ENCODE data around the gene GREB1L.
"Not testable (repeated sequence)": the region's sequence is repeated elsewhere in the genome, so short reads cannot be mapped to it uniquely, and the experiment has no call there.

The GREB1L gene

GRCh38 chr18:21242141-21242779, at the start of gene GREB1L:
Gene GREB1L (plus strand): TSS chr18:21242232. CDS start chr18:21383519, 141,287 bp downstream.
- no peak for DNase-seq (ENCODE audit: low read depth in 2 of 2)

- no peak for DNase-seq (ENCODE audit: low read depth in 2 of 2)
Measured at GRCh38 chr18:21192308-21192624, 49.8 kb upstream of the GREB1L start.

- DNase-seq (ENCODE audit: low read depth in 2 of 2) = peak; percentile 6 to 8
Measured at GRCh38 chr18:21194871-21195771, 46.9 kb upstream of the GREB1L start.

GRCh38 chr18:21196426-21196825, 45.6 kb upstream of the GREB1L start:
- DNase-seq (ENCODE audit: low read depth in 2 of 2) = no peak

GRCh38 chr18:21203126-21203525, 38.9 kb upstream of the GREB1L start:
- no peak for DNase-seq (ENCODE audit: low read depth in 2 of 2)

GRCh38 chr18:21203542-21204241, 38.3 kb upstream of the GREB1L start:
- no peak for DNase-seq (ENCODE audit: low read depth in 2 of 2)

DNA sequence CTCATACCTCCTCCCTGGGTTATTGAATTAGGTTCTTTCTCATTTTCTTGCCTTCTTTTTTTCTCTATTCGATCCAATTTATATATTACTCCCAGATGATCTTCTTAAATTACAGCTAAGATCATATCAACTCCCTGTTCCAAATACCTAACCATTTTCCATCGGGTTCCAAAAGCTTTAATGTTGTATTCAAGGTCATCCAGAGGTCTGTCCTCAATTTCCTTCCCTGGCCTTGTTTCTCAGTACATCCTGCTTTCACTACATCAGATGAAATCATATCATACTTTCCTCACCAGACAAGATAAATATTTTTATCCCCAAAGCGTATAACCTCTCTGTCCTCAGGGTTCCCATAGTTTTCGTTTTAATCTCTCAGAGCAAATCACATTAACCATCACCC, 36.3 kb upstream of the GREB1L start:
- DNase-seq (ENCODE audit: low read depth in 2 of 2) = no peak

- DNase-seq (ENCODE audit: low read depth in 2 of 2) = no peak
Measured at GRCh38 chr18:21210278-21210677, 31.8 kb upstream of the GREB1L start.

- DNase-seq (ENCODE audit: low read depth in 2 of 2) = no peak
Measured at GRCh38 chr18:21210784-21211183, 31.2 kb upstream of the GREB1L start.

DNA sequence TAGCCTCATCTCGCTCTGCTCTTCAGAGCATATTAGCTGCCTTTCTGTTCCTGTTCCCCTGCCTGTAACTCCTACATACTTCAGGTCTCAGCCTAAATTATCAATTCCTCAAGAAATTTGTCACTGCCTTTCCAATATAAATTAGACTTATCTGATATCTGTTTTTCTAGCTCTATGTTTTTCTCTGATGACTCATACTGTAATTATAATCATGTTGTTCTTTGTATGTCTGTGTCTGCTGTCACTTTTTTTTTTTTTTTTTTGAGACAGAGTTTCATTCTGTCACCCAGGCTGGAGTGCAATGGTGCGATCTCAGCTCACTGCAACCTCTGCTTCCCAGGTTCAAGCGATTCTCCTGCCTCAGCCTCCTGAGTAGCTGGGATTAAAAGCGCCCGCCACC, 27.6 kb upstream of the GREB1L start:
- DNase-seq (ENCODE audit: low read depth in 2 of 2) = not testable (repeated sequence)

DNA sequence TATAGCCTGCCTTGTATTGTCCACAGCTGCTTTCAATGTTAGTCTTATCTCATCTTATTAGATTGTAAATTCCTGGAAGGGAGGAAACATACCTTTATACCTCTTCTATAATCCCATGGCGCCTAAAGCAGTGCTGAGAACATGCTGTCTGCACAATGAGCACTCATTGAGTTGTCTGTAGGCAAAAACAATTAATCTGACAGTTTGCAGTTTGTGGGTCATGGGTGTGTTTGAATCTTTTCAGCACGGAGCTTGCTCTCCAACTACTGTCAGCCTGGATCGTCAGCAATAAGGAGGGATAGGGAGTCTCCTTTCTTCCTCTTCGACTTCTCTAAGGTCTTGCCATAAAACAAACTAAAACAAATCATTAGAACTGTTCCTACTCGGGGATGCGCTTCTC, 26.5 kb upstream of the GREB1L start:
- no peak for DNase-seq (ENCODE audit: low read depth in 2 of 2)

DNA sequence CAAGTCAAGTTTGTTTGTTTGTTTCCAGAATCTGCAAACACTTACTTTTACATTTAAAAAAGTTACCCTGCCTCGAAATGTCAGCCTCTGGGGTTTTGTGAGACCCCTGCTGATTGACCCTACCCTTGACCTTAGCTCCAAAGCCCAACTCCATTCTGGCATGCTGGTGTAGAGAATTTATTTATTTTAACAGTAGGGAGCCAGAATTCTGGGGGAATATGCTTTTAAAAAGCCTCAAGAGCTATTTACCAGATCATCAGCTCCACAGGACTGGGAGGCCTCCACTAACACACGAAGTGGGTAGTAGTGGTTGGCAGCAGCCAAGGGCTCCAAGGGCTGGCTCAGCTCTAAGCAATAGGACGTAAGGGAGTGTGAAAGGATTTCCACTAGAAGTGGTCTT, 23.2 kb upstream of the GREB1L start:
- DNase-seq (ENCODE audit: low read depth in 2 of 2) = no peak

DNA sequence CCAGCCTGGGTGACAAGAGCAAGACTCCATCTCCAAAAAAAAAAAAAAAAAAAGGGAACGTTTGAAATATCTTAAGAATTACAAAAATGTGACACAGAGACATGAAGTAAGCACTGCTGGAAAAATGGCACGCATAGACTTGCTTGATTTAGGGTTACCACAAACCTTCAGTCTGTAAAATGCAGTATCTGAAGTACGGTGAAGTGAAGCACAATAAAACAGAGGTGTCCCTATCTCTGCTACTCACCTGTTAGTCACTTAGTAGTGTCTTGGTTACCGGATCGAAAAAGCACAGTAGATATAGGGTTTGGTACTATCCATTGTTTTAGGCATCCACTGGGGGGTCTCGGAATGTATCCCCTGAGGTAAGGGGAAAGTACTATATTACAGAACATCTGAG, 11.6 kb upstream of the GREB1L start:
- DNase-seq (ENCODE audit: low read depth in 2 of 2) = no peak

GRCh38 chr18:21241301-21242048, 557 bp upstream of the GREB1L start:
- no peak for DNase-seq (ENCODE audit: low read depth in 2 of 2)

DNA sequence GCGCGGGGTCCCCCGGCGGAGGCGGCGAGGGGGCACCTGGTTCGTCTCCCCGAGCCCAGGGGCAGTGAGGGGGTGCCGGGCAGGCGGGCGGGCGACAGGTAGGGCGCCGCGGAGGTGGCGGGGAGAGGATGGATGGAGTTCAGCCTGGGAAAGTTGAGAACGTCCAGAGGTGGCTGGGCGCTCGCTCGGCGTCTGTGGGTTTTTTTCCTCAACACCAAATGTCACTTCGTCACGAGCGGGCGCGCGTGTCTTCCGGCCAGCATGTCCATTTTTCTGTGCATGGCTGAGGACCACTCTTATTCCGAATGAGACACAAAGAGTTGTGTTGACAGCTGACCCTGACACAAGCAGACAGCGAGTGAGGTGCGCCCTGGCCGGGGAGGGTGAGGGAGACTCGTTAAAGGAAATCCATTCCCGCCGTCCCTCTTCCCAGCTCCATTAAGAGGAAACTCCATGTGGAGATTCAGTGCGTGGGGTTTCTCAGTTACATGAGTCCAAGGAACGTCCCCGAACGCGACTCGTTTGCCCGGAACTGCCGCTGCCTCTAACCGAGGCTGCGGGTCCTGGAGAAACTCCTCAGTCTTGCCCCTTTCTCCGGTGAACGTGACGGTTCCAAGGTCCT, 859 bp downstream of the GREB1L start:
- DNase-seq (ENCODE audit: low read depth in 2 of 2) = no peak

DNA sequence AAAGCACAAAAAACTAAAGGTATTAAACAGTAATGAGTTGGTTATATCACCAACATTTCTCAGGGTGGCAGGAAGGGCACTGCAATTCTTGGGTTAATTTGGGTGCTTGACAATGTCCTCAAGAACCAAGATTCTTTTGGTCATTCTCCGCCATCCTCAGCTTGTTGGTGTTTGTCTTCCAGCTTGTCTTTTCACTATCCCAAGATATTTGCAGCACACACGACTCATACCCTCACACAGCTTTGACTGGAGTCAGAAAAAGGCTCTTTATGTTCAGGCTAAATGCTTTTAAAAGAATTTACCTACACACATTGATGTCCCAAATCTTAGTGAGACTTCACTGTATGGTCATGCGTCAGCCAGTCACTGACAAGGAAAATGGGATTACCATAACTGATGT, 12.5 kb downstream of the GREB1L start:
- no peak for DNase-seq (ENCODE audit: low read depth in 2 of 2)

DNA sequence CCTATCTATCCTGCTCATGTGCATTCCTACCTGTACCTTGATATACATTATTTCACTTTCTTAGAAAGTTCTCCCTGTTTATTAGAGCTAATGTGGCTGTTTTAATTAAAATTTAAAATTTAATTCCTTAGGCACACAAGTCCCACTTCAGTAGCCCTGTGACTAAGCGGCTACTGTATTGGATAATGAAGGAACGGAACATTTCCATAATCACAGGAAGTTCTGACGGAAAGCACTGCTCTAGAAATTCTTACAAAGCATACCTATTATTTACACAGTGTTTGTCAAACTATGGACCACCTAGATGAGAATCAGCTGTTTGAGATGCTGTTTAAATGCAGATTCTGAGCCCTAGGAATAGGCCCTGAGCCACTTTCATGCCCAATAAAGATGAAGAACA, 13.2 kb downstream of the GREB1L start:
- no peak for DNase-seq (ENCODE audit: low read depth in 2 of 2)

DNA sequence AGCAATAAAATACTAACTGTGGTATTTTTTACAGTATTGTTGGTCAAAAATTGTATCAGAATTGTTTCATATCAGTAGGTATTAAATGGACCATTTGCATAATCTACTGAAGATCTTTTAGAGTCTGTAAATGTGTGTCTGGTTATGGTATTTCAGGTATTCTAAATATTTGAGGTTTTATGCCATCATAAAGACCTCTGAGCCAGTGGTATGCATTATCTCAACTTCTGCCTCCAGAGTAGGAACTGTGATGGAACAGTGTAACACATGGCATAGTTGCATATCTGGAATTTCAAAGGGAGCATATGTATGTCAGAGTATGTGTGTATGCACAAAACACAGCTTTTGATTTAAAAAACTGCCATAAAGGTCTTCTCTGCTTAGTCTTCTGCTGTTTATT, 15.4 kb downstream of the GREB1L start:
- no peak for DNase-seq (ENCODE audit: low read depth in 2 of 2)

GRCh38 chr18:21260621-21261020, 18.6 kb downstream of the GREB1L start:
- DNase-seq (ENCODE audit: low read depth in 2 of 2) = no peak

DNA sequence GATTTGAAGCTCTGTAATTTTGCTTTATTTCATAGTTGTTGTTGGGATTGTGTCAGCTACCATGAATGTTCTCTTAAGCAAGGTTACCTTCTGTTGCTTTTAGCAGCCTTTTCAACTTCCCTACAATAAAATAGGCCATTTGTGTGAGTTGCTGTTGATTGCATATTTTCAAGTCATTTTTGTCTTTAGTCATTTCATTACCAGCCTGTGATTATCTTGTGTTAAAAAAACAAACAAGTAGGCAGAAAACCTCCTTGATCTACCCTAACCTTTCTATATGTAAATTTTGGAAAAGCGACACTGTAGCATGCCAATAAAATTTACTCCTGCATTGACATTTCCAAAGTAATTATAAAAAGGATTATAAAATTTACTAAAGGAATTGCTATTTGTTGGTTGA, 19.3 kb downstream of the GREB1L start:
- no peak for DNase-seq (ENCODE audit: low read depth in 2 of 2)

GRCh38 chr18:21262244-21262643, 20.2 kb downstream of the GREB1L start:
- DNase-seq (ENCODE audit: low read depth in 2 of 2) = no peak

DNA sequence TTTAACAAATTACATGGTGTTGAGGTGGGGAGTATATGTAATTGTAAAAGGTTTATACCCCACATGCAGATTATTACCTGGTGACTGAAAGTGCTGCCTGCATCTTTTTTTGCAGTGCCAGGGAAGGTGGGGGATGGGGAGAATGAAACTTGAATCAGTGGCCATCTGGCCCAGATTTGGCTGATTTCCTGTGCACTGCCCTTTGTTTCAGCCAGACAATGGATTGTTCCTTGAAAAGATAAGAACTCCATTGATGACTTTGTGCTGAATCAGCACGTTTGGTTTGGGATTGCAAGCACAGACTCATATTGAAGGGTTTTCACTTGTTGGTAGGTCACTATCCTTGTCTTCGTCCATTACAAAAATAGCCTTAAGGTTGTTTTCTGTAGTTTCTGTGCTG, 20.9 kb downstream of the GREB1L start:
- no peak for DNase-seq (ENCODE audit: low read depth in 2 of 2)

Data from fibroblast of skin of left biceps (primary cell).